HepG2 (cell line): ENCODE measurements around the gene FANCD2. TPM values are rescaled to one million over a fixed set of nuclear protein-coding genes. Genes with fewer than 3 reads are reported as not detected.
"Not testable (repeated sequence)": the region's sequence is repeated elsewhere in the genome, so short reads cannot be mapped to it uniquely, and the experiment has no call there.

Experiments
- ATAC-seq: fragments of 200-7000 bp; cut with Tn5 transposase; 3 replicates; pipeline ENCODE4 v1.9.1; 2020; ENCODE audit warnings: mild to moderate bottlenecking, moderate library complexity
- BruUV-seq: library from RNA; stranded (reverse); fragments of 400-500 nt; replicated peaks from 2 replicates; lab custom pipeline; 2021; lab: Mats Ljungman, UMichigan
- CTCF ChIA-PET: fragments of 300-600 bp; formaldehyde crosslinking; extraction: SDS; loops from one replicate; lab custom pipeline; 2021; ENCODE audit warnings: low total read pairs, inconsistent platforms, low intra/inter-chr PET ratio; lab: Yijun Ruan, JAX
- POLR2A ChIA-PET: fragments of 350-600 bp; sonication (Branson Sonifier 250); formaldehyde crosslinking; loops from one replicate; lab custom pipeline; 2020; ENCODE audit warnings: antibody characterized with exemption, inconsistent platforms; lab: Yijun Ruan, JAX
- DNase-seq: peaks from one replicate; pipeline ENCODE4 v3.0.0-alpha.2; 2015; ENCODE audit warnings: low spot score
- FAIRE-seq: peaks from 3 replicates; lab custom pipeline; 2011; peaks lifted over from hg19 to GRCh38; lab: Jason Lieb, UNC
- H2AFZ ChIP-seq: one replicate; pipeline ENCODE4 v1.6.1; 2011; ENCODE audit warnings: low read length, inconsistent platforms
- H3K27ac ChIP-seq: fragments of 300-600 bp; 3 replicates; pipeline ENCODE4 v1.8.0; 2011; ENCODE audit warnings: mixed run types, mild to moderate bottlenecking, mixed read lengths, low read length, inconsistent platforms; ENCODE audit not compliant: insufficient read depth; ENCODE audit errors: extremely low read length
- H3K27me3 ChIP-seq, 2 experiments: fragments of 200-600 bp in 1 of 2; 2 replicates in 1 of 2; 3 replicates in 1 of 2; pipeline versions ENCODE4 v1.6.0 to v1.8.0; 2011; ENCODE audit warnings: low read length in 2 of 2, mild to moderate bottlenecking in 2 of 2, moderate library complexity in 2 of 2, inconsistent platforms in 1 of 2; ENCODE audit not compliant: insufficient read depth in 2 of 2, control insufficient read depth in 1 of 2
- H3K36me3 ChIP-seq, 2 experiments: fragments of 200-600 bp in 1 of 2; replicated peaks in 1 of 2; 2 replicates in 1 of 2; 3 replicates in 1 of 2; pipeline versions ENCODE4 v1.5.1 to v1.8.0; 2011; ENCODE audit warnings: low read length in 2 of 2, inconsistent platforms in 1 of 2; ENCODE audit not compliant: insufficient read depth in 2 of 2, control insufficient read depth in 1 of 2
- H3K4me1 ChIP-seq: 2 replicates; pipeline ENCODE4 v1.5.1; 2012; ENCODE audit warnings: low read length, inconsistent platforms; ENCODE audit not compliant: insufficient read depth
- H3K4me2 ChIP-seq: 2 replicates; pipeline ENCODE4 v1.6.0; 2011; ENCODE audit warnings: low read depth, low read length, inconsistent platforms
- H3K4me3 ChIP-seq, 3 experiments: fragments of 200-600 bp in 1 of 3; sonication (generic), shearing (Covaris generic) in 1 of 3; replicated peaks in 1 of 3; 2 replicates each; pipeline ENCODE4 v1.5.1; 2011 to 2016; ENCODE audit warnings: low read length in 3 of 3, inconsistent platforms in 2 of 3, low read depth in 2 of 3, mild to moderate bottlenecking in 2 of 3, control low read depth in 1 of 3, mixed read lengths in 1 of 3; ENCODE audit not compliant: insufficient read depth in 1 of 3
- H3K79me2 ChIP-seq: one replicate; pipeline ENCODE4 v1.6.1; 2011; ENCODE audit warnings: low read length, inconsistent platforms; ENCODE audit not compliant: insufficient read depth
- H3K9ac ChIP-seq: 2 replicates; pipeline ENCODE4 v1.6.0; 2011; ENCODE audit warnings: mild to moderate bottlenecking, low read depth, low read length, inconsistent platforms; ENCODE audit not compliant: insufficient read depth
- H3K9me3 ChIP-seq: 2 replicates; pipeline ENCODE4 v1.5.1; 2012; ENCODE audit warnings: mild to moderate bottlenecking, low read length
- H4K20me1 ChIP-seq: 2 replicates; pipeline ENCODE4 v1.6.0; 2011; ENCODE audit warnings: inconsistent platforms, mild to moderate bottlenecking, low read length, moderate library complexity; ENCODE audit not compliant: insufficient read depth
- WGBS: methylation state at CpG from one replicate; pipeline ENCODE4 v1.1.6; 2017; ENCODE audit warnings: low lambda C conversion rate; 5-methylcytosine and 5-hydroxymethylcytosine counted together
- in situ Hi-C: cut with HindIII; loops from 2 replicates; pipeline ENCODE4 v1.10.0; 2017; ENCODE audit warnings: low pct_unique_long_range_greater_than_20kb; ENCODE audit not compliant: extremely low pct_ligation_motif_present
- intact Hi-C: fragments of 100-400 bp; cut with micrococcal nuclease; formaldehyde crosslinking; loops from one replicate; pipeline ENCODE4 v1.10.0; 2022; ENCODE audit not compliant: unreplicated experiment
- polyA plus RNA-seq, 8 experiments: library from polyadenylated mRNA; depleted of rRNA in 3 of 8; stranded (reverse) in 7 of 8; unstranded in 1 of 8; fragments of >200 nt; fragmentation: Illumina TruSeq in 4 of 8; extraction: Trizol in 4 of 8; gene quantifications; 2 replicates each; pipeline versions ENCODE4 v1.2.1 to v1.2.3, GENCODE V29; 2011 to 2016; ENCODE audit warnings: low read depth in 4 of 8, missing spikeins in 1 of 8, mixed read lengths in 1 of 8; ENCODE audit not compliant: insufficient read depth in 1 of 8
- total RNA-seq, 5 experiments: library from RNA; depleted of rRNA; stranded (reverse); fragments of >200 nt; fragmentation: Illumina TruSeq; extraction: Trizol; gene quantifications; 2 replicates each; pipeline ENCODE4 v1.2.3, GENCODE V29; 2016; ENCODE audit warnings: low read depth in 1 of 5
- TF ChIP-seq, protein P1 (sequence below): sonication (generic); formaldehyde crosslinking; IDR thresholded peaks from one replicate; pipeline ENCODE4 v1.5.1; 2020; ENCODE audit warnings: mild to moderate bottlenecking, missing genetic modification reagents; ENCODE audit errors: not compliant biosample characterization

The FANCD2 gene
- total and polyA plus RNA-seq, 2 of the 13 experiments (the other 11 are each of a cell fraction or from before 2014, with no cell fraction given): 10.1 to 42.0 TPM

DNA sequence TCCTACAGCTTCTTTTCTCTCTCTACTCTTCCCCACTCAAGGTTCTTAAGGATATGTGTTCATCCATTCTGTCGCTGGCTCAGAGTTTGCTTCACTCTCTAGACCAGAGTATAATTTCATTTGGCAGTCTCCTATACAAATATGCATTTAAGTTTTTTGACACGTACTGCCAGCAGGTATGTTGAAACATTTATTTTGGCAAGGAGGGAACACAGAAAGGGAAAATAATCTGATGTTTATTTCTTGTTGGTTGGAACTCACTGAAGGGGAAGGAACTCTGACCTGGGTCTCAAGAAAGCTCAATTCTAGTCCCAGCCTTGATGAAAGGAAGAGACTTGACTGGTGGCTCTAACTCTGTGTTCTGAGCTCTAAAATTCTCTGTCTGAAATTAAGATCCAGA lies 21.6 kb downstream of the FANCD2 start:
- Histone ChIP-seq H2AFZ (no peak overlapping the region), H3K4me2 (no peak overlapping the region), H3K27ac (no peak overlapping the region), H3K4me3 (no peak overlapping the region), H3K4me1 (no peaks in the 10 kb centered on the region), H3K79me2 (no peaks in the 10 kb centered on the region), H3K36me3 (peaks cover 1 to 8% of the 10 kb centered on the region in 2 experiments; a peak in 3 of 5 replicates), H3K9me3 (no peaks in the 10 kb centered on the region), H3K27me3 (no peaks in the 10 kb centered on the region), H4K20me1 (no peaks in the 10 kb centered on the region), H3K9ac (no peak overlapping the region)
- 63% methylated on average over 2 of the region's 2 CpGs for WGBS
- BruUV-seq: no TSS peak
- in situ Hi-C loops (loop anchor here (10.0 kb wide), 1 partner anchor 1827 kb away; no protein-coding TSS in a partner anchor), intact Hi-C loops (no loop called here)
- ChIA-PET CTCF (no interaction called here), POLR2A (no interaction called here)
- DNase-seq: no peak
- TF ChIP-seq, protein P1, sequence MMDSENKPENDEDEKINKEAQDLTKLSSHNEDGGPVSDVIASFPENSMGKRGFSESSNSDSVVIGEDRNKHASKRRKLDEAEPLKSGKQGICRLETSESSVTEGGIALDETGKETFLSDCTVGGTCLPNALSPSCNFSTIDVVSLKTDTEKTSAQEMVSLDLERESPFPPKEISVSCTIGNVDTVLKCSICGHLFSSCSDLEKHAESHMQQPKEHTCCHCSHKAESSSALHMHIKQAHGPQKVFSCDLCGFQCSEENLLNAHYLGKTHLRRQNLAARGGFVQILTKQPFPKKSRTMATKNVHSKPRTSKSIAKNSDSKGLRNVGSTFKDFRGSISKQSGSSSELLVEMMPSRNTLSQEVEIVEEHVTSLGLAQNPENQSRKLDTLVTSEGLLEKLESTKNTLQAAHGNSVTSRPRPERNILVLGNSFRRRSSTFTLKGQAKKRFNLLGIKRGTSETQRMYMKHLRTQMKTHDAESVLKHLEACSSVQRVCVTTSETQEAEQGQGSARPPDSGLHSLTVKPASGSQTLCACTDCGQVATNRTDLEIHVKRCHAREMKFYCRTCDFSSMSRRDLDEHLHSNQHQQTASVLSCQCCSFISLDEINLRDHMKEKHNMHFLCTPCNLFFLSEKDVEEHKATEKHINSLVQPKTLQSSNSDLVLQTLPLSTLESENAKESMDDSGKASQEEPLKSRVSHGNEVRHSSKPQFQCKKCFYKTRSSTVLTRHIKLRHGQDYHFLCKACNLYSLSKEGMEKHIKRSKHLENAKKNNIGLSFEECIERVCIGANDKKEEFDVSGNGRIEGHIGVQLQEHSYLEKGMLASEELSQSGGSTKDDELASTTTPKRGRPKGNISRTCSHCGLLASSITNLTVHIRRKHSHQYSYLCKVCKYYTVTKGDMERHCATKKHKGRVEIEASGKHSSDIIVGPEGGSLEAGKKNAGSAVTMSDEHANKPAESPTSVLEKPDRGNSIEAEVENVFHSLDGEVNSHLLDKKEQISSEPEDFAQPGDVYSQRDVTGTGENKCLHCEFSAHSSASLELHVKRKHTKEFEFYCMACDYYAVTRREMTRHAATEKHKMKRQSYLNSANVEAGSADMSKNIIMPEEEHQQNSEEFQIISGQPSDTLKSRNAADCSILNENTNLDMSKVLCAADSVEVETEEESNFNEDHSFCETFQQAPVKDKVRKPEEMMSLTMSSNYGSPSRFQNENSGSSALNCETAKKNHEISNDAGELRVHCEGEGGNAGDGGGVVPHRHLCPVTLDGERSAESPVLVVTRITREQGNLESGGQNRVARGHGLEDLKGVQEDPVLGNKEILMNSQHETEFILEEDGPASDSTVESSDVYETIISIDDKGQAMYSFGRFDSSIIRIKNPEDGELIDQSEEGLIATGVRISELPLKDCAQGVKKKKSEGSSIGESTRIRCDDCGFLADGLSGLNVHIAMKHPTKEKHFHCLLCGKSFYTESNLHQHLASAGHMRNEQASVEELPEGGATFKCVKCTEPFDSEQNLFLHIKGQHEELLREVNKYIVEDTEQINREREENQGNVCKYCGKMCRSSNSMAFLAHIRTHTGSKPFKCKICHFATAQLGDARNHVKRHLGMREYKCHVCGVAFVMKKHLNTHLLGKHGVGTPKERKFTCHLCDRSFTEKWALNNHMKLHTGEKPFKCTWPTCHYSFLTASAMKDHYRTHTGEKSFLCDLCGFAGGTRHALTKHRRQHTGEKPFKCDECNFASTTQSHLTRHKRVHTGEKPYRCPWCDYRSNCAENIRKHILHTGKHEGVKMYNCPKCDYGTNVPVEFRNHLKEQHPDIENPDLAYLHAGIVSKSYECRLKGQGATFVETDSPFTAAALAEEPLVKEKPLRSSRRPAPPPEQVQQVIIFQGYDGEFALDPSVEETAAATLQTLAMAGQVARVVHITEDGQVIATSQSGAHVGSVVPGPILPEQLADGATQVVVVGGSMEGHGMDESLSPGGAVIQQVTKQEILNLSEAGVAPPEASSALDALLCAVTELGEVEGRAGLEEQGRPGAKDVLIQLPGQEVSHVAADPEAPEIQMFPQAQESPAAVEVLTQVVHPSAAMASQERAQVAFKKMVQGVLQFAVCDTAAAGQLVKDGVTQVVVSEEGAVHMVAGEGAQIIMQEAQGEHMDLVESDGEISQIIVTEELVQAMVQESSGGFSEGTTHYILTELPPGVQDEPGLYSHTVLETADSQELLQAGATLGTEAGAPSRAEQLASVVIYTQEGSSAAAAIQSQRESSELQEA: no peak
- no peak for ATAC-seq
- FAIRE-seq: no peak

DNA sequence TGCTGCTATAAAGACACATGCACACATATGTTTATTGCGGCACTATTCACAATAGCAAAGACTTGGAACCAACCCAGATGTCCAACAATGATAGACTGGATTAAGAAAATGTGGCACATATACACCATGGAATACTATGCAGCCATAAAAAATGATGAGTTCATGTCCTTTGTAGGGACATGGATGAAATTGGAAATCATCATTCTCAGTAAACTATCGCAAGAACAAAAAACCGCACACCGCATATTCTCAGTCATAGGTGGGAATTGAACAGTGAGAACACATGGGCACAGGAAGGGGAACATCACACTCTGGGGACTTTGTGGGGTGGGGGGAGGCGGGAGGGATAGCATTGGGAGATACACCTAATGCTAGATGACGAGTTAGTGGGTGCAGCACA lies 26.8 kb downstream of the FANCD2 start:
- H3K27me3 ChIP-seq, DNase-seq, FAIRE-seq, H3K9ac ChIP-seq, BruUV-seq, H3K27ac ChIP-seq, intact Hi-C loops, H3K4me3 ChIP-seq, H4K20me1 ChIP-seq, H3K4me1 ChIP-seq, H3K79me2 ChIP-seq, H3K9me3 ChIP-seq, CTCF ChIA-PET, H3K4me2 ChIP-seq, H3K36me3 ChIP-seq, POLR2A ChIA-PET, in situ Hi-C loops, H2AFZ ChIP-seq, ATAC-seq: not testable (repeated sequence)
- 96% methylated on average over 5 of the region's 6 CpGs for WGBS
